Vagina (tissue), 2 donors: ENCODE measurements around the gene DOK5. TPM values are rescaled to one million over a fixed set of nuclear protein-coding genes. Genes with fewer than 3 reads are reported as not detected.

Experiments used
- DNase-seq, 2 donors: peaks; one replicate each; pipeline ENCODE4 v3.0.0-alpha.2; 2017; ENCODE audit errors: extremely low spot score in 2 of 2
- H3K27ac ChIP-seq: fragments of 200-600 bp; sonication (generic); one replicate; pipeline ENCODE4 v1.5.1; 2019
- H3K27me3 ChIP-seq: fragments of 200-600 bp; sonication (generic); one replicate; pipeline ENCODE4 v1.5.1; 2019
- H3K36me3 ChIP-seq, 2 donors: fragments of 200-600 bp; sonication (generic); one replicate each; pipeline ENCODE4 v1.5.1; 2017 to 2019
- H3K4me1 ChIP-seq: fragments of 200-600 bp; sonication (generic); one replicate; pipeline ENCODE4 v1.5.1; 2019
- H3K4me3 ChIP-seq, 2 donors: fragments of 200-600 bp; sonication (generic); 1 replicate in 1 of 2; 2 replicates in 1 of 2; pipeline ENCODE4 v1.5.1; 2016 to 2019
- H3K9me3 ChIP-seq: fragments of 200-600 bp; sonication (generic); one replicate; pipeline ENCODE4 v1.5.1; 2019
- CTCF ChIP-seq, 3 experiments: fragments of 450-650 bp in 2 of 3; fragments of 200-600 bp in 1 of 3; sonication (generic) in 1 of 3; IDR thresholded peaks; one replicate each; pipeline ENCODE4 v1.5.1; 2017 to 2019; ENCODE audit warnings: antibody characterized with exemption in 3 of 3, mild to moderate bottlenecking in 2 of 3, moderate library complexity in 2 of 3
- POLR2A ChIP-seq, 2 donors: fragments of 450-650 bp; IDR thresholded peaks; one replicate each; pipeline ENCODE4 v1.6.1; 2017; ENCODE audit warnings: antibody characterized with exemption in 2 of 2, mild to moderate bottlenecking in 2 of 2, moderate library complexity in 2 of 2
- POLR2AphosphoS5 ChIP-seq, 2 donors: sonication (generic); formaldehyde crosslinking; IDR thresholded peaks; one replicate each; pipeline ENCODE4 v1.9.0; 2017; ENCODE audit warnings: antibody characterized with exemption in 2 of 2, mild to moderate bottlenecking in 2 of 2, low read depth in 1 of 2; ENCODE audit not compliant: insufficient read depth in 1 of 2
- intact Hi-C: fragments of 100-400 bp; cut with DNase I; formaldehyde crosslinking; loops from one replicate; pipeline ENCODE4 v1.15.1; 2023
- total RNA-seq: library from RNA; depleted of rRNA; stranded (reverse); fragments of >200 nt; gene quantifications from one replicate; pipeline ENCODE4 v1.2.3, GENCODE V29; 2016

The DOK5 gene
- total RNA-seq, 1 donor from 2014 or later: 2.5 TPM

- intact Hi-C loops: no loop called here
- H3K27ac ChIP-seq: no peak overlapping the region
- H3K4me1 ChIP-seq: no peaks in the 10 kb centered on the region
- no peak overlapping the region for H3K4me3 ChIP-seq
- no peaks in the 10 kb centered on the region for H3K36me3 ChIP-seq
- H3K9me3 ChIP-seq: no peaks in the 10 kb centered on the region
- no peak for DNase-seq
- TF ChIP-seq POLR2A (IDR thresholded peaks at IDR 0.05): no peak
- TF ChIP-seq POLR2AphosphoS5 (IDR thresholded peaks at IDR 0.05; ENCODE audit: insufficient read depth in 1 of 2, low read depth in 1 of 2): no peak
- TF ChIP-seq CTCF (IDR thresholded peaks at IDR 0.05): no peak
- no peaks in the 10 kb centered on the region for H3K27me3 ChIP-seq
These were observed 38.7 kb downstream of the DOK5 start for GRCh38 chr20:54514028-54514607.

- intact Hi-C loops: no loop called here
- DNase-seq: no peak
- Histone ChIP-seq H3K27me3 (no peaks in the 10 kb centered on the region), H3K4me1 (no peaks in the 10 kb centered on the region), H3K27ac (no peak overlapping the region), H3K4me3 (no peak overlapping the region), H3K9me3 (no peaks in the 10 kb centered on the region), H3K36me3 (no peaks in the 10 kb centered on the region)
- TF ChIP-seq CTCF (IDR thresholded peaks at IDR 0.05): no peak
- no peak for TF ChIP-seq POLR2AphosphoS5 (IDR thresholded peaks at IDR 0.05; ENCODE audit: insufficient read depth in 1 of 2, low read depth in 1 of 2)
- no peak for TF ChIP-seq POLR2A (IDR thresholded peaks at IDR 0.05)
These were observed 40.6 kb downstream of the DOK5 start for GRCh38 chr20:54515793-54516628.

GRCh38 chr20:54517241-54517975, 42.0 kb downstream of the DOK5 start:
- H3K36me3 ChIP-seq: no peaks in the 10 kb centered on the region
- H3K9me3 ChIP-seq: no peaks in the 10 kb centered on the region
- TF ChIP-seq CTCF (IDR thresholded peaks at IDR 0.05) (no peak), POLR2A (IDR thresholded peaks at IDR 0.05) (no peak), POLR2AphosphoS5 (IDR thresholded peaks at IDR 0.05; ENCODE audit: insufficient read depth in 1 of 2, low read depth in 1 of 2) (no peak)
- no peak overlapping the region for H3K27ac ChIP-seq
- H3K27me3 ChIP-seq: no peaks in the 10 kb centered on the region
- H3K4me1 ChIP-seq: no peaks in the 10 kb centered on the region
- no peak for DNase-seq
- intact Hi-C loops: no loop called here
- no peak overlapping the region for H3K4me3 ChIP-seq

GRCh38 chr20:54524849-54525248, 49.5 kb downstream of the DOK5 start:
- Histone ChIP-seq H3K27me3 (no peaks in the 10 kb centered on the region), H3K4me1 (no peaks in the 10 kb centered on the region), H3K27ac (no peak overlapping the region), H3K4me3 (no peak overlapping the region), H3K36me3 (no peaks in the 10 kb centered on the region), H3K9me3 (no peaks in the 10 kb centered on the region)
- TF ChIP-seq POLR2A (IDR thresholded peaks at IDR 0.05) (no peak), POLR2AphosphoS5 (IDR thresholded peaks at IDR 0.05; ENCODE audit: insufficient read depth in 1 of 2, low read depth in 1 of 2) (no peak), CTCF (IDR thresholded peaks at IDR 0.05) (no peak)
- DNase-seq: no peak
- intact Hi-C loops: no loop called here
